T-helper 1 cell treated with Interleukin-12 subunit alpha and Interleukin-12 subunit beta and Interleukin-4 antibody, amounts not matched to agents 30 μg/mL and 1 μg/mL, for 36 hours (primary cell): ENCODE results near the gene KIAA0232.
A peak's percentile ranks its signal among the peaks of the same experiment; 100 is the strongest.

Experiments used
- H3K27ac Mint-ChIP-seq: one replicate; pipeline ENCODE4 v1.8.0; 2021; ENCODE audit warnings: mild to moderate bottlenecking, mixed read lengths
- H3K27me3 Mint-ChIP-seq: one replicate; pipeline ENCODE4 v1.8.0; 2021; ENCODE audit warnings: low read depth, mixed read lengths
- H3K36me3 Mint-ChIP-seq: one replicate; pipeline ENCODE4 v1.8.0; 2021; ENCODE audit warnings: low read depth, mixed read lengths
- H3K4me1 Mint-ChIP-seq: one replicate; pipeline ENCODE4 v1.8.0; 2021; ENCODE audit warnings: low read depth, mixed read lengths
- H3K4me3 Mint-ChIP-seq: one replicate; pipeline ENCODE4 v1.8.0; 2021; ENCODE audit warnings: mild to moderate bottlenecking, moderate library complexity, mixed read lengths
- H3K9me3 Mint-ChIP-seq: one replicate; pipeline ENCODE4 v1.8.0; 2021; ENCODE audit warnings: mixed read lengths

Gene KIAA0232

GRCh38 chr4:6765703-6766102 is 16.8 kb upstream of the KIAA0232 start:
- peaks cover 8% of the 10 kb centered on the region for H3K27me3 Mint-ChIP-seq
- peaks cover 14% of the 10 kb centered on the region for H3K4me1 Mint-ChIP-seq
- no peak overlapping the region for H3K27ac Mint-ChIP-seq
- no peaks in the 10 kb centered on the region for H3K9me3 Mint-ChIP-seq
- H3K4me3 Mint-ChIP-seq = no peak overlapping the region
- no peaks in the 10 kb centered on the region for H3K36me3 Mint-ChIP-seq

GRCh38 chr4:6767386-6767747 is 15.2 kb upstream of the KIAA0232 start:
- Mint-ChIP-seq H3K4me3 (no peak overlapping the region), H3K27me3 (peaks cover 8% of the 10 kb centered on the region), H3K4me1 (peaks cover 14% of the 10 kb centered on the region), H3K36me3 (no peaks in the 10 kb centered on the region), H3K9me3 (no peaks in the 10 kb centered on the region), H3K27ac (no peak overlapping the region)

- H3K36me3 Mint-ChIP-seq = no peaks in the 10 kb centered on the region
- H3K27me3 Mint-ChIP-seq = peaks cover 8% of the 10 kb centered on the region
- H3K9me3 Mint-ChIP-seq = no peaks in the 10 kb centered on the region
- H3K4me3 Mint-ChIP-seq = no peak overlapping the region
- no peak overlapping the region for H3K27ac Mint-ChIP-seq
- H3K4me1 Mint-ChIP-seq = peaks cover 14% of the 10 kb centered on the region
Observed at GRCh38 chr4:6767748-6768538, 14.6 kb upstream of the KIAA0232 start.

- Mint-ChIP-seq H3K4me1 (peaks cover 14% of the 10 kb centered on the region), H3K36me3 (no peaks in the 10 kb centered on the region), H3K27me3 (peaks cover 8% of the 10 kb centered on the region), H3K9me3 (no peaks in the 10 kb centered on the region), H3K4me3 (no peak overlapping the region), H3K27ac (peak overlapping the region; percentile 13)
Observed at GRCh38 chr4:6768539-6768905, 14.0 kb upstream of the KIAA0232 start.

GRCh38 chr4:6769233-6769988 is 13.1 kb upstream of the KIAA0232 start:
- Mint-ChIP-seq H3K4me3 (no peak overlapping the region), H3K27ac (no peak overlapping the region)

GRCh38 chr4:6769989-6770420 is 12.5 kb upstream of the KIAA0232 start:
- Mint-ChIP-seq H3K36me3 (no peaks in the 10 kb centered on the region), H3K9me3 (no peaks in the 10 kb centered on the region), H3K27me3 (peaks cover 4% of the 10 kb centered on the region), H3K4me1 (peaks cover 12% of the 10 kb centered on the region), H3K4me3 (no peak overlapping the region), H3K27ac (no peak overlapping the region)

More at GRCh38 chr4:6769233-6769988, 13.1 kb upstream of the KIAA0232 start:
- no peaks in the 10 kb centered on the region for H3K36me3 Mint-ChIP-seq
- no peaks in the 10 kb centered on the region for H3K9me3 Mint-ChIP-seq
- peaks cover 12% of the 10 kb centered on the region for H3K4me1 Mint-ChIP-seq
- peaks cover 4% of the 10 kb centered on the region for H3K27me3 Mint-ChIP-seq

- Mint-ChIP-seq H3K27me3 (peaks cover 4% of the 10 kb centered on the region), H3K4me1 (peaks cover 17% of the 10 kb centered on the region), H3K36me3 (no peaks in the 10 kb centered on the region), H3K4me3 (no peak overlapping the region), H3K27ac (no peak overlapping the region), H3K9me3 (no peaks in the 10 kb centered on the region)
Observed at GRCh38 chr4:6770581-6771228, 11.8 kb upstream of the KIAA0232 start.

- Mint-ChIP-seq H3K27me3 (peaks cover 2% of the 10 kb centered on the region), H3K4me3 (no peak overlapping the region), H3K36me3 (no peaks in the 10 kb centered on the region), H3K27ac (no peak overlapping the region), H3K9me3 (no peaks in the 10 kb centered on the region), H3K4me1 (peaks cover 17% of the 10 kb centered on the region)
Observed at GRCh38 chr4:6771229-6771671, 11.3 kb upstream of the KIAA0232 start.

GRCh38 chr4:6772223-6772928 is 10.2 kb upstream of the KIAA0232 start:
- Mint-ChIP-seq H3K27me3 (no peaks in the 10 kb centered on the region), H3K36me3 (no peaks in the 10 kb centered on the region), H3K4me1 (peaks cover 22% of the 10 kb centered on the region), H3K9me3 (no peaks in the 10 kb centered on the region), H3K4me3 (no peak overlapping the region), H3K27ac (no peak overlapping the region)

GRCh38 chr4:6773106-6773505 is 9.4 kb upstream of the KIAA0232 start:
- H3K27me3 Mint-ChIP-seq = no peaks in the 10 kb centered on the region
- no peak overlapping the region for H3K27ac Mint-ChIP-seq

GRCh38 chr4:6773616-6774540 is 8.6 kb upstream of the KIAA0232 start:
- Mint-ChIP-seq H3K9me3 (no peaks in the 10 kb centered on the region), H3K4me3 (no peak overlapping the region), H3K36me3 (no peaks in the 10 kb centered on the region), H3K4me1 (peaks cover 27% of the 10 kb centered on the region), H3K27me3 (no peaks in the 10 kb centered on the region), H3K27ac (no peak overlapping the region)

More at GRCh38 chr4:6773106-6773505, 9.4 kb upstream of the KIAA0232 start:
- Mint-ChIP-seq H3K36me3 (no peaks in the 10 kb centered on the region), H3K9me3 (no peaks in the 10 kb centered on the region), H3K4me3 (no peak overlapping the region), H3K4me1 (peaks cover 30% of the 10 kb centered on the region)

- peaks cover 28% of the 10 kb centered on the region for H3K4me1 Mint-ChIP-seq
- no peak overlapping the region for H3K27ac Mint-ChIP-seq
- H3K9me3 Mint-ChIP-seq = no peaks in the 10 kb centered on the region
- H3K27me3 Mint-ChIP-seq = no peaks in the 10 kb centered on the region
- no peaks in the 10 kb centered on the region for H3K36me3 Mint-ChIP-seq
- H3K4me3 Mint-ChIP-seq = no peak overlapping the region
Observed at GRCh38 chr4:6775746-6776145, 6.8 kb upstream of the KIAA0232 start.

- Mint-ChIP-seq H3K27ac (peak overlapping the region; percentile 42), H3K9me3 (no peaks in the 10 kb centered on the region), H3K4me3 (peak overlapping the region; percentile 22), H3K27me3 (no peaks in the 10 kb centered on the region), H3K4me1 (peaks cover 34% of the 10 kb centered on the region), H3K36me3 (no peaks in the 10 kb centered on the region)
Observed at GRCh38 chr4:6776920-6777635, 5.4 kb upstream of the KIAA0232 start.
